ENCODE results near the gene WNT8B.
A peak's percentile ranks its signal among the peaks of the same experiment; 100 is the strongest.

WNT8B gene

DNA sequence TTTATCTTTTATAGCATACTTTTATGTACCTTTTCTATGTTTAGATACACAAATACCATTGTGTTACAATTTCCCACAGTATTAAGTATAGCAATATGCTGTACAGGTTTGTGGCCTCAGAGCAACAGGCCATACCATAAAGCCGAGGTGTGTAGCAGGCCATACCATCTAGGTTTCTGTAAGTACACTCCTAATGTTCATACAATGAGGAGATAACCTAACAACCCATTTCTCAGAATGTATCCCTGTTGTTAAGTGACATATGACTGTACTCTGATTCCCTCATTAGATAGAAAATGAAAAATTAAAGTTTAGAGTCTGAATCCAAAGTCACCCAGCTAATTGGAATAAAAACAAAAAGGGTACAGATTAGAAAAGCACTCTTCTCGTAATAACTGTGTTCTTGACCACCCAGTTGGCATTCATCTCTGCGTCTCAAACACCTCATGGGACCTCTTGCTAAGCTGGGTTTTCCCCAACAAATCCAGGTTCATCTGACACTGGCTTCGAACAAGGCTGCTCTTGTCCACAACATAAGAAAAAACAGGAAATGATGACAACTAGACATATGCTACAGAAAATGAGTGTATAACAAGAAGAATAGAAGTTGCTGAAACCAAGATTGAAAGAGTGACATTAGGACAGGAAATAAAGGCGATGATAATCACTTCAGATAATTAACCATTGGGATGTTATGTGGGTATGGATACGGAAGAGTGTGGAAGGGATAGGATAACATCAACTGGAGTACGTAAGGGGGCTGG is 65.5 kb downstream of the WNT8B start:
- peak overlapping the region; percentile 78; the same call in 1 of the 2 replicates for H3K27ac ChIP-seq
- TF ChIP-seq, protein P1, sequence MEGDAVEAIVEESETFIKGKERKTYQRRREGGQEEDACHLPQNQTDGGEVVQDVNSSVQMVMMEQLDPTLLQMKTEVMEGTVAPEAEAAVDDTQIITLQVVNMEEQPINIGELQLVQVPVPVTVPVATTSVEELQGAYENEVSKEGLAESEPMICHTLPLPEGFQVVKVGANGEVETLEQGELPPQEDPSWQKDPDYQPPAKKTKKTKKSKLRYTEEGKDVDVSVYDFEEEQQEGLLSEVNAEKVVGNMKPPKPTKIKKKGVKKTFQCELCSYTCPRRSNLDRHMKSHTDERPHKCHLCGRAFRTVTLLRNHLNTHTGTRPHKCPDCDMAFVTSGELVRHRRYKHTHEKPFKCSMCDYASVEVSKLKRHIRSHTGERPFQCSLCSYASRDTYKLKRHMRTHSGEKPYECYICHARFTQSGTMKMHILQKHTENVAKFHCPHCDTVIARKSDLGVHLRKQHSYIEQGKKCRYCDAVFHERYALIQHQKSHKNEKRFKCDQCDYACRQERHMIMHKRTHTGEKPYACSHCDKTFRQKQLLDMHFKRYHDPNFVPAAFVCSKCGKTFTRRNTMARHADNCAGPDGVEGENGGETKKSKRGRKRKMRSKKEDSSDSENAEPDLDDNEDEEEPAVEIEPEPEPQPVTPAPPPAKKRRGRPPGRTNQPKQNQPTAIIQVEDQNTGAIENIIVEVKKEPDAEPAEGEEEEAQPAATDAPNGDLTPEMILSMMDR (IDR thresholded peaks at IDR 0.05) = no peak
- TF ChIP-seq ZFX (IDR thresholded peaks at IDR 0.05; ENCODE audit: borderline replicate concordance) = no peak

DNA sequence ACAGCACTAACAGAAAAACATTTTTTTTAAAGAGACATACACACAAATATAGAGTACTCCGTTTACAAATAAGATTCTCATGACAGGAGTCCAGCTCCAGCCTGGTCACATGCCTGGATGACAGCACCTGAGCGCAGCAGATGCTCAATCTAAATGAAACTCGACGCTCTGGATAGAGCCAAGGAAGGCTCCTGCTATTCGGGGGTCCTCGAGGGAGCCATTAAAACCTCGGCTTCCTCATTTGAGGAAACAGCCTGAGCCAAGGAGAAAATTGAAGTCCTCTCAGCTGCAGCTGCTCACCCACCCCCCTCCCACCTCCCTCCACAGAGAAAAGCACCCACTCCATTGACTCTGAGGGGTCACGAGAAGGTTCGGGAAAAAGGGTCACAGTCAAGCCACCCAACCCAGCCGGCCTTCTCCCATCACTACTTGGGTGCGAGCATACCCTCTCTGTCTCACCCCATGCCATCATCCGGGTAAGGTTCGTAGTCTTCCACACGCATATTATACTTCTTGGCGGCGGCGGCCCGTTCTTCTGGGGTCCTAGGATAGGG is 66.2 kb downstream of the WNT8B start:
- TF ChIP-seq ZFX (IDR thresholded peaks at IDR 0.05; ENCODE audit: borderline replicate concordance) = no peak
- TF ChIP-seq, protein P1 (IDR thresholded peaks at IDR 0.05) = no peak
- peak overlapping the region; percentile 78 for H3K27ac ChIP-seq

DNA sequence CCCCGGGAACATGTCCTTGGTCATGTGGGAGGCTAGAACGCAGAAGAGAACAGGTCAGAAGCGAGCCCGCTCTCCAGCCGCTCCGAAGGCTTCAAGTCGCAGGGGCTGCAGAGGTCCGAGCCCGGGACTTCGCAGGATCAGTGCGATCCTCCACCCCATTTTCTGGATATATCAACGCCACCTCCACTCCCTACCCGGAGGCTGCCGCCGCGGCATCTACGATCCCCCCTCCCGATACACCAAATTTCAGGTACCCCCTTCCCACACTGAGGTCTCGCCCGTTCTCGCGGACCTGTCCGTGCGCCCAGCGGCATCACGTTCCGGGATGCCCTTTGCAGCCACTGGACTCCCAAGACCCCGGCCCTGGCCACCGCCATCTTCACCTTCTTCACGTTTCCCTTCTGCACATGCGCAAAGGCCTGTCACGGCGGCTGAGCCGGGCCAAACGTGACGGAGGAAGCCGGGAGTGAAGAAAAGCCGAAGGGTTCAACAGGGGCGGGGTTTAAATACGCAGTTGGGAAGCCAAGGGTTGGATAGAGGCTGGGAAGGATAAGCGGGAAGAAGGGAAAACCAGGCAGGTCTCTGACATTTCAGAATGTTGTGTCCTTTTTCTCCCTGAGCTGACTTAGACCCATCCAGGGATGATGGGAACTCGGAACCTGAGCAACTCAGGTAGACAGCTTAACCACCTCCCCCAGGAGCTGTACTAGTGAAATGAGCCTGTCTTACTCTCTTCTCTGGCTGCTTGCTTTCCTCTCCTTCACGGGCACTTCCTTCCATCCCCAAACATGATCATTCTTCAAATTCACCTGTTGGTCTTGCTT is 66.9 kb downstream of the WNT8B start, which contains the start of gene NDUFB8:
Gene NDUFB8 (minus strand): TSS at position 397 of the 824 bp plus-strand sequence. CDS start 20 bp downstream, at position 377.
- H3K27ac ChIP-seq = peak within 1 kb of the TSS; percentile 78
- TF ChIP-seq, protein P1 (IDR thresholded peaks at IDR 0.05) = no peak
- no peak for TF ChIP-seq ZFX (IDR thresholded peaks at IDR 0.05; ENCODE audit: borderline replicate concordance)

DNA sequence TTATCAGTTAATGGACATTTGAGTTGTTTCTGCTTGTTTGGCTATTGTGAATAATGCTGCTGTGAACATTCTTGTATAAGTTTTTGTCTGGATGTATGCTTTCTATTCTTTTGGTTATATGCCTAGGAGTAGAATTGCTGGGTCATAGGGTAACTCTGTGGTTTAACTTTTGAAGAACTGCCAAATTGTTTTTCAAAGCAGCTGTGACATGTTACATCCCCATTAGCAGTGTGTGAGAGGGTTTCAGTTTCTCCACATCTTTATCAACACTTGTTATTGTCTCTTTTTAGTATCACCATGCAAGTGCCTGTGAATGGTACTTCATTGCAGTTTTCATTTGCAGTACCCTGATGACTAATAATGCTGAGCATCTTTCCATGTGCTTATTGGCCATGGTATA is 69.0 kb downstream of the WNT8B start:
- TF ChIP-seq, protein P1 (IDR thresholded peaks at IDR 0.05) = no peak
- TF ChIP-seq ZFX (IDR thresholded peaks at IDR 0.05; ENCODE audit: borderline replicate concordance) = no peak
- H3K27ac ChIP-seq = no peak overlapping the region

Measured in 22Rv1 (cell line).